ENCODE data around the gene ROBO4. TPM values are rescaled to one million over a fixed set of nuclear protein-coding genes. Genes with fewer than 3 reads are reported as not detected.

ROBO4 gene
- polyA plus RNA-seq, 2 of the 4 experiments (the other 2 are of a cell fraction), result not detected

- TF ChIP-seq RARB (CRISPR knock-in tag; IDR thresholded peaks at IDR 0.05), result no peak
- no peak for TF ChIP-seq POLR2A (IDR thresholded peaks at IDR 0.05; ENCODE audit: low read length)
- no peak for TF ChIP-seq USF2 (IDR thresholded peaks at IDR 0.05)
- TF ChIP-seq BCL3 (IDR thresholded peaks at IDR 0.05), result no peak
- Histone ChIP-seq H3K27ac (peak overlapping the region; percentile 72 to 84), H3K4me1 (peaks cover 8% of the 10 kb centered on the region; the same call in 1 of the 3 replicates), H3K4me2 (peak overlapping the region; percentile 73), H3K4me3 (peak overlapping the region; percentile 40; the same call in 1 of the 3 replicates), H3K9me3 (no peaks in the 10 kb centered on the region; the same call in 2 of the 3 replicates)
- POLR2A ChIA-PET, result interaction anchor here (0.6 to 0.8 kb wide), 2 partner anchors 41 to 194 kb away, joined by 3 to 4 read pairs; no protein-coding TSS in a partner anchor
- FAIRE-seq (no peak), DNase-seq (ENCODE audit: low read depth in 1 of 2, low spot score in 1 of 2) (no peak), ATAC-seq (no peak)
- 95% methylated on average over 8 of the region's 8 CpGs for WGBS (ENCODE audit: missing lambda C conversion rate)
- CTCF ChIA-PET, result interaction anchor here (0.9 to 4.6 kb wide), 19 partner anchors 10 to 172 kb away, joined by 3 to 37 read pairs (median 4); partner anchors contain the start of genes MSANTD2 and ROBO3
These were observed 61.7 kb downstream of the ROBO4 start for GRCh38 chr11:124835918-124836317.

- Histone ChIP-seq H3K27ac (no peak overlapping the region), H3K4me3 (no peak overlapping the region), H3K4me2 (no peak overlapping the region), H3K4me1 (peaks cover 8% of the 10 kb centered on the region; the same call in 1 of the 3 replicates), H3K9me3 (no peaks in the 10 kb centered on the region)
- ChIA-PET CTCF (interaction anchor here (0.6 kb wide), 1 partner anchor 980 kb away, joined by 4 read pairs; no protein-coding TSS in a partner anchor), POLR2A (no interaction called here)
- TF ChIP-seq RCOR1 (IDR thresholded peaks at IDR 0.05; ENCODE audit: low read depth, low read length) (no peak), FOSB (CRISPR knock-in tag; IDR thresholded peaks at IDR 0.05) (no peak), EHF (CRISPR knock-in tag; IDR thresholded peaks at IDR 0.05) (no peak), SMC3 (IDR thresholded peaks at IDR 0.05) (no peak), HDAC2 (IDR thresholded peaks at IDR 0.05) (no peak), ZNF302 (CRISPR knock-in tag; IDR thresholded peaks at IDR 0.05) (no peak), HOXB13 (CRISPR knock-in tag; IDR thresholded peaks at IDR 0.05; ENCODE audit: low read depth) (no peak), HOXA7 (CRISPR knock-in tag; IDR thresholded peaks at IDR 0.05) (no peak), TP53 (CRISPR knock-in tag; IDR thresholded peaks at IDR 0.05) (no peak), CBX2 (IDR thresholded peaks at IDR 0.05; ENCODE audit: borderline replicate concordance, low read depth) (no peak), RARB (CRISPR knock-in tag; IDR thresholded peaks at IDR 0.05) (no peak)
- DNase-seq (ENCODE audit: low read depth in 1 of 2, low spot score in 1 of 2) (no peak), FAIRE-seq (no peak), ATAC-seq (no peak)
- 45% methylated on average over 3 of the region's 3 CpGs for WGBS (ENCODE audit: missing lambda C conversion rate)
These were observed 63.0 kb downstream of the ROBO4 start for GRCh38 chr11:124834526-124835180.

Other genes starting within 250 kb of the ROBO4 start
- gene SIAE, start 224.1 kb downstream of the ROBO4 start, polyA plus RNA-seq (2011; rRNA removed), result 23.2 and 28.5 TPM in 2 replicates
- gene SIAE, start 224.1 kb downstream of the ROBO4 start, polyA plus RNA-seq (2017; fragmentation: RNase III; extraction: RNeasy Plus Mini Kit Qiagen cat#74134 plus additional on column Dnase treatment), result 10.3 to 12.6 TPM (median 10.4 TPM) in 3 replicates
- 15.8 and 23.8 TPM in 2 replicates for gene SPA17, start 224.0 kb downstream of the ROBO4 start, polyA plus RNA-seq (2011; rRNA removed)
- 27.1 to 36.6 TPM (median 27.3 TPM) in 3 replicates for gene SPA17, start 224.0 kb downstream of the ROBO4 start, polyA plus RNA-seq (2017; fragmentation: RNase III; extraction: RNeasy Plus Mini Kit Qiagen cat#74134 plus additional on column Dnase treatment)
- gene NRGN, start 157.9 kb downstream of the ROBO4 start, polyA plus RNA-seq (2011; rRNA removed), result 1.2 and 1.6 TPM in 2 replicates
- 3.3 to 3.5 TPM (median 3.4 TPM) in 3 replicates for gene NRGN, start 157.9 kb downstream of the ROBO4 start, polyA plus RNA-seq (2017; fragmentation: RNase III; extraction: RNeasy Plus Mini Kit Qiagen cat#74134 plus additional on column Dnase treatment)
- gene VSIG2, start 145.6 kb downstream of the ROBO4 start, polyA plus RNA-seq (2011; rRNA removed), result not detected in 2 replicates
- not detected in 3 replicates for gene VSIG2, start 145.6 kb downstream of the ROBO4 start, polyA plus RNA-seq (2017; fragmentation: RNase III; extraction: RNeasy Plus Mini Kit Qiagen cat#74134 plus additional on column Dnase treatment)
- gene ESAM, start 135.6 kb downstream of the ROBO4 start, polyA plus RNA-seq (2011; rRNA removed), result 11.7 and 14.5 TPM in 2 replicates
- 6.2 to 9.1 TPM (median 6.8 TPM) in 3 replicates for gene ESAM, start 135.6 kb downstream of the ROBO4 start, polyA plus RNA-seq (2017; fragmentation: RNase III; extraction: RNeasy Plus Mini Kit Qiagen cat#74134 plus additional on column Dnase treatment)
- gene MSANTD2, start 97.5 kb downstream of the ROBO4 start, polyA plus RNA-seq (2011; rRNA removed), result 6.4 TPM in 2 replicates
- gene MSANTD2, start 97.5 kb downstream of the ROBO4 start, polyA plus RNA-seq (2017; fragmentation: RNase III; extraction: RNeasy Plus Mini Kit Qiagen cat#74134 plus additional on column Dnase treatment), result 5.4 to 5.8 TPM (median 5.6 TPM) in 3 replicates
- 2.1 and 3.0 TPM in 2 replicates for gene ROBO3, start 32.4 kb downstream of the ROBO4 start, polyA plus RNA-seq (2011; rRNA removed)
- 2.6 to 2.8 TPM (median 2.8 TPM) in 3 replicates for gene ROBO3, start 32.4 kb downstream of the ROBO4 start, polyA plus RNA-seq (2017; fragmentation: RNase III; extraction: RNeasy Plus Mini Kit Qiagen cat#74134 plus additional on column Dnase treatment)
- gene HEPN1, start 21.4 kb upstream of the ROBO4 start, polyA plus RNA-seq (2011; rRNA removed), result not detected in 2 replicates
- gene HEPN1, start 21.4 kb upstream of the ROBO4 start, polyA plus RNA-seq (2017; fragmentation: RNase III; extraction: RNeasy Plus Mini Kit Qiagen cat#74134 plus additional on column Dnase treatment), result not detected in 3 replicates
- not detected in 2 replicates for gene HEPACAM, start 38.2 kb upstream of the ROBO4 start, polyA plus RNA-seq (2011; rRNA removed)
- gene HEPACAM, start 38.2 kb upstream of the ROBO4 start, polyA plus RNA-seq (2017; fragmentation: RNase III; extraction: RNeasy Plus Mini Kit Qiagen cat#74134 plus additional on column Dnase treatment), result not detected in 3 replicates
- 1.1 and 1.3 TPM in 2 replicates for gene CCDC15, start 56.3 kb upstream of the ROBO4 start, polyA plus RNA-seq (2011; rRNA removed)
- gene CCDC15, start 56.3 kb upstream of the ROBO4 start, polyA plus RNA-seq (2017; fragmentation: RNase III; extraction: RNeasy Plus Mini Kit Qiagen cat#74134 plus additional on column Dnase treatment), result 0.50 to 0.90 TPM (median 0.58 TPM) in 3 replicates
- gene SLC37A2, start 165.4 kb upstream of the ROBO4 start, polyA plus RNA-seq (2011; rRNA removed), result 0.13 and 0.20 TPM in 2 replicates
- 0.07 to 0.14 TPM (median 0.08 TPM) in 3 replicates for gene SLC37A2, start 165.4 kb upstream of the ROBO4 start, polyA plus RNA-seq (2017; fragmentation: RNase III; extraction: RNeasy Plus Mini Kit Qiagen cat#74134 plus additional on column Dnase treatment)
- gene TMEM218, start 213.8 kb upstream of the ROBO4 start, polyA plus RNA-seq (2011; rRNA removed), result 31.3 and 34.6 TPM in 2 replicates
- gene TMEM218, start 213.8 kb upstream of the ROBO4 start, polyA plus RNA-seq (2017; fragmentation: RNase III; extraction: RNeasy Plus Mini Kit Qiagen cat#74134 plus additional on column Dnase treatment), result 27.5 to 31.4 TPM (median 29.1 TPM) in 3 replicates